AG04450 (cell line): ENCODE results near the gene DDX51. TPM values are rescaled to one million over a fixed set of nuclear protein-coding genes. Genes with fewer than 3 reads are reported as not detected.

Source experiments
- CTCF ChIA-PET: fragments of 300-600, 350-600 bp; formaldehyde crosslinking; extraction: SDS; loops from one replicate; lab custom pipeline; 2022; ENCODE audit warnings: antibody characterized with exemption, inconsistent platforms; lab: Charles Lee
- POLR2A ChIA-PET: fragments of 350-600 bp; formaldehyde crosslinking; extraction: SDS; loops from one replicate; lab custom pipeline; 2021; ENCODE audit warnings: antibody characterized with exemption, inconsistent platforms; lab: Yijun Ruan, JAX
- DNase-seq: peaks from one replicate; pipeline ENCODE4 v3.0.0-alpha.2; 2011; ENCODE audit warnings: low read depth, low spot score
- H3K27ac ChIP-seq: one replicate; pipeline ENCODE4 v1.5.1; 2012; ENCODE audit warnings: low read depth, low read length, control low read depth
- H3K27me3 ChIP-seq: one replicate; pipeline ENCODE4 v1.6.0; 2012; ENCODE audit warnings: low read length; ENCODE audit not compliant: control insufficient read depth, insufficient read depth
- H3K4me3 ChIP-seq: 2 replicates; pipeline ENCODE4 v1.5.1; 2011; ENCODE audit warnings: mild to moderate bottlenecking, low read depth, low read length, control low read depth
- H3K9me3 ChIP-seq: 2 replicates; pipeline ENCODE4 v1.5.1; 2012; ENCODE audit warnings: low read length; ENCODE audit not compliant: control insufficient read depth, insufficient read depth
- CTCF ChIP-seq: IDR thresholded peaks from 2 replicates; pipeline ENCODE4 v1.5.1; 2011; ENCODE audit warnings: low read depth, low read length, control low read depth, inconsistent platforms
- polyA plus RNA-seq: library from polyadenylated mRNA; depleted of rRNA; stranded (reverse); fragments of >200 nt; gene quantifications from 2 replicates; pipeline ENCODE4 v1.2.3, GENCODE V29; 2011

The DDX51 gene
- polyA plus RNA-seq, 1 experiment, result 4.5 TPM

GRCh38 chr12:132166801-132167591 lies 22.9 kb upstream of the DDX51 start:
- Histone ChIP-seq H3K27me3 (peaks cover 24% of the 10 kb centered on the region), H3K4me3 (no peak overlapping the region), H3K27ac (no peak overlapping the region), H3K9me3 (peaks cover 18% of the 10 kb centered on the region)
- DNase-seq, result no peak
- no peak for TF ChIP-seq CTCF
- POLR2A ChIA-PET, result no interaction called here
- CTCF ChIA-PET, result no interaction called here

GRCh38 chr12:132166093-132166492 lies 22.0 kb upstream of the DDX51 start:
- Histone ChIP-seq H3K27ac (no peak overlapping the region), H3K27me3 (peaks cover 16% of the 10 kb centered on the region), H3K4me3 (no peak overlapping the region), H3K9me3 (peaks cover 26% of the 10 kb centered on the region)
- ChIA-PET CTCF (no interaction called here), POLR2A (no interaction called here)
- TF ChIP-seq CTCF, result no peak
- DNase-seq, result no peak

- Histone ChIP-seq H3K27ac (no peak overlapping the region), H3K9me3 (peaks cover 29% of the 10 kb centered on the region), H3K27me3 (peaks cover 11% of the 10 kb centered on the region), H3K4me3 (no peak overlapping the region)
- ChIA-PET POLR2A (no interaction called here), CTCF (no interaction called here)
- DNase-seq, result no peak
- TF ChIP-seq CTCF, result no peak
These were observed 21.5 kb upstream of the DDX51 start for GRCh38 chr12:132165584-132165983.

- no peak for TF ChIP-seq CTCF
- ChIA-PET POLR2A (no interaction called here), CTCF (no interaction called here)
- Histone ChIP-seq H3K27me3 (peaks cover 13% of the 10 kb centered on the region), H3K9me3 (peaks cover 29% of the 10 kb centered on the region), H3K4me3 (no peak overlapping the region), H3K27ac (no peak overlapping the region)
- DNase-seq, result no peak
These were observed 20.3 kb upstream of the DDX51 start for GRCh38 chr12:132164426-132164825.

- ChIA-PET CTCF (interaction anchor here (2.3 kb wide), 1 partner anchor 10 kb away, joined by 8 read pairs; no protein-coding TSS in a partner anchor), POLR2A (no interaction called here)
- no peak overlapping the region for H3K4me3 ChIP-seq
- peaks cover 13% of the 10 kb centered on the region for H3K27me3 ChIP-seq
- peak; percentile 35; the same call in 1 of the 2 replicates for TF ChIP-seq CTCF
- no peak for DNase-seq
- H3K27ac ChIP-seq, result no peak overlapping the region
- H3K9me3 ChIP-seq, result peaks cover 29% of the 10 kb centered on the region
These were observed 19.8 kb upstream of the DDX51 start for GRCh38 chr12:132163911-132164288.
